HEK293 (cell line): ENCODE results near the gene SYNGR3.

Experiments used
- BCL11A ChIP-seq: fragments of 450-650 bp; formaldehyde crosslinking; IDR thresholded peaks from 2 replicates; pipeline ENCODE4 v1.5.1; 2016; ENCODE audit warnings: low read depth, missing biosample characterization, missing genetic modification characterization
- GLIS1 ChIP-seq: fragments of 450-650 bp; formaldehyde crosslinking; IDR thresholded peaks from 2 replicates; pipeline ENCODE4 v1.5.1; 2016; ENCODE audit warnings: missing biosample characterization, missing genetic modification characterization
- PRDM1 ChIP-seq: fragments of 450-650 bp; formaldehyde crosslinking; IDR thresholded peaks from 2 replicates; pipeline ENCODE4; 2016; ENCODE audit warnings: missing biosample characterization, missing genetic modification characterization
- REST ChIP-seq: fragments of 450-650 bp; formaldehyde crosslinking; IDR thresholded peaks from 2 replicates; pipeline ENCODE4 v1.5.1; 2016; ENCODE audit warnings: missing biosample characterization, missing genetic modification characterization
- SP7 ChIP-seq: fragments of 450-650 bp; formaldehyde crosslinking; IDR thresholded peaks from 2 replicates; pipeline ENCODE4 v1.5.1; 2016; ENCODE audit warnings: missing biosample characterization, missing genetic modification characterization
- TRIM28 ChIP-seq: IDR thresholded peaks from 2 replicates; pipeline ENCODE4 v1.6.1; 2011; ENCODE audit warnings: low read length, control low read depth, borderline replicate concordance
- TSHZ1 ChIP-seq: fragments of 450-650 bp; formaldehyde crosslinking; IDR thresholded peaks from 2 replicates; pipeline ENCODE4 v1.5.1; 2016; ENCODE audit warnings: missing biosample characterization, missing genetic modification characterization, borderline replicate concordance
- YY2 ChIP-seq: fragments of 450-650 bp; formaldehyde crosslinking; IDR thresholded peaks from 2 replicates; pipeline ENCODE4 v1.5.1; 2016; ENCODE audit warnings: missing biosample characterization, missing genetic modification characterization
- ZBTB49 ChIP-seq: fragments of 450-650 bp; formaldehyde crosslinking; IDR thresholded peaks from 2 replicates; pipeline ENCODE4 v1.5.1; 2016; ENCODE audit warnings: missing biosample characterization, missing genetic modification characterization, low read depth
- ZIC2 ChIP-seq: fragments of 450-650 bp; formaldehyde crosslinking; IDR thresholded peaks from 2 replicates; pipeline ENCODE4 v1.5.1; 2016; ENCODE audit warnings: missing biosample characterization, missing genetic modification characterization
- ZNF121 ChIP-seq: fragments of 450-650 bp; formaldehyde crosslinking; IDR thresholded peaks from 2 replicates; pipeline ENCODE4 v1.5.1; 2016; ENCODE audit warnings: missing biosample characterization, missing genetic modification characterization
- ZNF155 ChIP-seq: fragments of 450-650 bp; formaldehyde crosslinking; IDR thresholded peaks from 2 replicates; pipeline ENCODE4 v1.5.1; 2016; ENCODE audit warnings: missing biosample characterization, missing genetic modification characterization
- ZNF16 ChIP-seq: fragments of 450-650 bp; formaldehyde crosslinking; IDR thresholded peaks from 2 replicates; pipeline ENCODE4 v1.5.1; 2016; ENCODE audit warnings: low read depth, missing biosample characterization, missing genetic modification characterization
- ZNF2 ChIP-seq: fragments of 450-650 bp; formaldehyde crosslinking; IDR thresholded peaks from 2 replicates; pipeline ENCODE4 v1.5.1; 2016; ENCODE audit warnings: missing biosample characterization, missing genetic modification characterization
- ZNF274 ChIP-seq, 2 experiments: fragments of 200-500 bp in 1 of 2; fragments of 450-650 bp in 1 of 2; sonication (Bioruptor generic) in 1 of 2; formaldehyde crosslinking in 1 of 2; IDR thresholded peaks; 2 replicates each; pipeline versions ENCODE4 v1.5.1 to v1.6.1; 2014 to 2016; ENCODE audit warnings: borderline replicate concordance in 1 of 2, inconsistent platforms in 1 of 2, low read length in 1 of 2, missing biosample characterization in 1 of 2, missing genetic modification characterization in 1 of 2
- ZNF292 ChIP-seq: fragments of 450-650 bp; formaldehyde crosslinking; IDR thresholded peaks from 2 replicates; pipeline ENCODE4 v1.5.1; 2016; ENCODE audit warnings: low read depth, missing biosample characterization, missing genetic modification characterization, borderline replicate concordance
- ZNF311 ChIP-seq: fragments of 450-650 bp; formaldehyde crosslinking; IDR thresholded peaks from 2 replicates; pipeline ENCODE4 v1.5.1; 2017; ENCODE audit warnings: missing biosample characterization, missing genetic modification characterization, borderline replicate concordance
- ZNF510 ChIP-seq: fragments of 450-650 bp; formaldehyde crosslinking; IDR thresholded peaks from 2 replicates; pipeline ENCODE4 v1.5.1; 2018; ENCODE audit warnings: mild to moderate bottlenecking, missing genetic modification characterization, missing biosample characterization; ENCODE audit not compliant: insufficient replicate concordance
- ZNF514 ChIP-seq: fragments of 450-650 bp; formaldehyde crosslinking; IDR thresholded peaks from 2 replicates; pipeline ENCODE4 v1.5.1; 2016; ENCODE audit warnings: missing biosample characterization, missing genetic modification characterization
- ZNF549 ChIP-seq: fragments of 450-650 bp; IDR thresholded peaks from 2 replicates; pipeline ENCODE4 v1.5.1; 2018; ENCODE audit warnings: missing biosample characterization, missing genetic modification characterization, mild to moderate bottlenecking, inconsistent platforms, moderate library complexity
- ZNF555 ChIP-seq: fragments of 450-650 bp; formaldehyde crosslinking; conservative IDR thresholded peaks from 2 replicates; pipeline ENCODE4 v1.5.1; 2017; ENCODE audit warnings: missing biosample characterization, mild to moderate bottlenecking, missing genetic modification characterization, inconsistent platforms
- ZNF561 ChIP-seq: fragments of 450-650 bp; IDR thresholded peaks from 2 replicates; pipeline ENCODE4 v1.5.1; 2018; ENCODE audit warnings: missing biosample characterization, missing genetic modification characterization, borderline replicate concordance
- ZNF571 ChIP-seq: fragments of 450-650 bp; formaldehyde crosslinking; IDR thresholded peaks from 2 replicates; pipeline ENCODE4 v1.5.0; 2017; ENCODE audit warnings: missing biosample characterization, missing genetic modification characterization
- ZNF610 ChIP-seq: fragments of 450-650 bp; formaldehyde crosslinking; IDR thresholded peaks from 2 replicates; pipeline ENCODE4 v1.5.1; 2016; ENCODE audit warnings: missing biosample characterization, missing genetic modification characterization, borderline replicate concordance
- ZNF664 ChIP-seq: fragments of 450-650 bp; formaldehyde crosslinking; IDR thresholded peaks from 2 replicates; pipeline ENCODE4 v1.5.1; 2016; ENCODE audit warnings: missing biosample characterization, missing genetic modification characterization
- ZNF701 ChIP-seq: fragments of 450-650 bp; formaldehyde crosslinking; IDR thresholded peaks from 2 replicates; pipeline ENCODE4 v1.5.1; 2016; ENCODE audit warnings: missing biosample characterization, missing genetic modification characterization
- ZNF777 ChIP-seq: fragments of 450-650 bp; formaldehyde crosslinking; IDR thresholded peaks from 2 replicates; pipeline ENCODE4 v1.5.1; 2017; ENCODE audit warnings: missing biosample characterization, missing genetic modification characterization, borderline replicate concordance
- ZNF791 ChIP-seq: fragments of 450-650 bp; formaldehyde crosslinking; IDR thresholded peaks from 2 replicates; pipeline ENCODE4 v1.5.1; 2016; ENCODE audit warnings: missing biosample characterization, missing genetic modification characterization
- ZNF792 ChIP-seq: fragments of 450-650 bp; formaldehyde crosslinking; IDR thresholded peaks from 2 replicates; pipeline ENCODE4 v1.5.1; 2016; ENCODE audit warnings: missing biosample characterization, missing genetic modification characterization
- ZSCAN23 ChIP-seq: fragments of 450-650 bp; formaldehyde crosslinking; IDR thresholded peaks from 2 replicates; pipeline ENCODE4 v1.5.1; 2016; ENCODE audit warnings: missing biosample characterization, missing genetic modification characterization
- TF ChIP-seq, protein P1 (sequence below): fragments of 450-650 bp; formaldehyde crosslinking; IDR thresholded peaks from 2 replicates; pipeline ENCODE4 v1.5.1; 2016; ENCODE audit warnings: missing biosample characterization, missing genetic modification characterization

The SYNGR3 gene

DNA sequence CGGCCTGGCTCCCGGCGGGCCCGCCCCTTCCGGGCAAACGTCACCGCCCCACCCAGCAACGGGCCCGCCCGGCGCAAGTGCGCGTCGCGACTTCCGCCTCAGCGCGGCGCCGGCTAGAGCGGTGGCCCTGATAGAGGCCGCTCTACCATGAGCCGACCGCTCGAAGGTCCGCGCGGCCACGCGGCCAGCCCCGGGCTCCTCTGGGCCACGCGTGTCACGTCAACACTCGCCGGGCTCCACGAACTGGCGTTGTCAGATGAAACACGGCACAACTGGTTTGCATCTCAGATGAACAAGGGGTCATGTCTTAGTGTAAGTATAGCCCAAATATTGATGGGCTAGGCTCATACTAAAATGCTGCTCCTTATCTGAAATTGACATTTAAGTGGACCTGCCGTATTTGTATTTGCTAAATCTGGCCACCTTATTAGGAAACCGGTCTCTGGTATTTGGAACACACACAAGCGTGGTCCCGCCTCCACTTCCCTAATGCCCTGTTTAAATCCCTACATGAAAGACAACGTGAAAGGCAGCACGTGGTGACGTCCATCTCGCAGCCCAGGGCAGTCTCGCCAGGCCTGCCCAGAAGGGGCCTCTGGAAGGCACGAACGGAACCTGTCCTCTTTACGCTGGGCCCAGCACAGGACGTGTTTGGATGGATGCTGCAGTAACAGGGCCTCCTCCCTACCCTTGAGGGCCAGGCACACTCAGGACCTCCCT lies 20.2 kb downstream of the SYNGR3 start, which contains the start of gene ZNF598 (continued):
- TF ChIP-seq ZNF561 (no peak; the same call in 1 of the 2 replicates), TRIM28 (0 out of 2 replicates have a peak, but pooled peaks have one; percentile 18), ZNF549 (tag by site-specific recombination) (no peak), ZNF610 (tag by site-specific recombination) (peak; percentile 56; the same call in 1 of the 2 replicates), ZNF311 (tag by site-specific recombination) (no peak), SP7 (peak; percentile 76), ZSCAN23 (peak; percentile 49; the same call in 1 of the 2 replicates), ZNF791 (tag by site-specific recombination) (no peak), ZNF514 (tag by site-specific recombination) (no peak), ZNF777 (tag by site-specific recombination) (no peak), ZNF510 (tag by site-specific recombination) (no peak), REST (tag by site-specific recombination) (peak; percentile 49; the same call in 1 of the 2 replicates), ZNF571 (tag by site-specific recombination) (no peak), GLIS1 (no peak), ZNF16 (no peak), ZNF555 (tag by site-specific recombination) (no peak), ZBTB49 (tag by site-specific recombination) (no peak), YY2 (tag by site-specific recombination) (0 out of 2 replicates have a peak, but pooled peaks have one; percentile 25), TSHZ1 (no peak; the same call in 1 of the 2 replicates), BCL11A (tag by site-specific recombination) (no peak), ZNF701 (no peak), PRDM1 (tag by site-specific recombination) (no peak), ZNF155 (no peak), ZNF2 (tag by site-specific recombination) (peak; percentile 72), ZNF664 (no peak), ZIC2 (tag by site-specific recombination) (no peak), ZNF274 (IDR thresholded peaks at IDR 0.05; ENCODE audit: low read length) (no peak), ZNF274 (tag by site-specific recombination; IDR thresholded peaks at IDR 0.05; ENCODE audit: borderline replicate concordance) (no peak), ZNF792 (tag by site-specific recombination) (no peak), ZNF121 (no peak), ZNF292 (tag by site-specific recombination) (no peak)
- TF ChIP-seq, protein P1, sequence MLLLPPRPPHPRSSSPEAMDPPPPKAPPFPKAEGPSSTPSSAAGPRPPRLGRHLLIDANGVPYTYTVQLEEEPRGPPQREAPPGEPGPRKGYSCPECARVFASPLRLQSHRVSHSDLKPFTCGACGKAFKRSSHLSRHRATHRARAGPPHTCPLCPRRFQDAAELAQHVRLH (tag by site-specific recombination): peak; percentile 76; the same call in 1 of the 2 replicates
